ENCODE results near the gene MAIP1. TPM values are rescaled to one million over a fixed set of nuclear protein-coding genes. Genes with fewer than 3 reads are reported as not detected.

Gene MAIP1
- total RNA-seq, 1 experiment from 2014 or later, result 32.3 TPM

GRCh38 chr2:199977984-199978415 lies 22.6 kb downstream of the MAIP1 start:
- H3K56ac ChIP-seq (ENCODE audit: insufficient read length, low read depth, low read length), result no peak overlapping the region
- no peaks in the 10 kb centered on the region; the same call in 1 of the 2 replicates for H3K4me1 ChIP-seq (ENCODE audit: insufficient read depth, low read length)
- no peak overlapping the region for H3K4me2 ChIP-seq (ENCODE audit: insufficient read depth, insufficient read length, low read length)
- H4K91ac ChIP-seq (ENCODE audit: insufficient read length, low read depth, low read length), result no peak overlapping the region
- no peak overlapping the region for H2BK12ac ChIP-seq (ENCODE audit: insufficient read length, low read depth, low read length)
- H3K18ac ChIP-seq (ENCODE audit: insufficient read length, low read depth, low read length), result no peak overlapping the region
- no peak for TF ChIP-seq CTCF (conservative IDR thresholded peaks at IDR 0.05)
- no peak overlapping the region for H2AK5ac ChIP-seq (ENCODE audit: insufficient read length, low read length)
- no peaks in the 10 kb centered on the region for H3K79me1 ChIP-seq (ENCODE audit: insufficient read depth, low read depth, low read length, poor library complexity, severe bottlenecking)
- no peak overlapping the region for H3K14ac ChIP-seq (ENCODE audit: insufficient read depth, low read length)
- H4K5ac ChIP-seq (ENCODE audit: insufficient read length, low read depth, low read length), result no peak overlapping the region
- Mint-ChIP-seq H3K36me3 (ENCODE audit: insufficient read depth in 1 of 3, low read depth in 3 of 3) (no peaks in the 10 kb centered on the region), H3K9me3 (no peaks in the 10 kb centered on the region; a peak in 1 of 5 replicates), H3K27me3 (ENCODE audit: low read depth) (no peaks in the 10 kb centered on the region), H3K4me1 (peaks cover 10 to 17% of the 10 kb centered on the region in 2 experiments), H3K4me3 (no peak overlapping the region), H3K27ac (no peak overlapping the region)
- no peak for DNase-seq
- no peak overlapping the region for H4K8ac ChIP-seq (replicated peaks; ENCODE audit: insufficient read length, low read depth, low read length)
- no peak overlapping the region for H2BK5ac ChIP-seq (ENCODE audit: insufficient read length, low read length)
- no peak overlapping the region for H3K27ac ChIP-seq (ENCODE audit: insufficient read length, low read depth, low read length)
- no peak overlapping the region for H3K23ac ChIP-seq (ENCODE audit: insufficient read length, low read depth, low read length)
- no peak overlapping the region for H2BK120ac ChIP-seq (ENCODE audit: low read depth, low read length, poor library complexity, severe bottlenecking)
- H2BK20ac ChIP-seq (ENCODE audit: low read depth, low read length, poor library complexity, severe bottlenecking), result no peak overlapping the region
- no peak overlapping the region for H2BK15ac ChIP-seq (ENCODE audit: low read depth, low read length)
- no peaks in the 10 kb centered on the region for H4K20me1 ChIP-seq (ENCODE audit: control insufficient read depth, insufficient read depth, insufficient read length)
- H3K9me3 ChIP-seq (ENCODE audit: control insufficient read depth, low read depth, low read length), result no peaks in the 10 kb centered on the region
- H2AFZ ChIP-seq (ENCODE audit: low read length), result no peak overlapping the region
- peaks cover 4% of the 10 kb centered on the region for H3K23me2 ChIP-seq (ENCODE audit: insufficient read length, low read depth, low read length, poor library complexity, severe bottlenecking)
- no peaks in the 10 kb centered on the region for H3K79me2 ChIP-seq (ENCODE audit: insufficient read depth, low read length)
- H3K4ac ChIP-seq (ENCODE audit: low read depth, low read length), result no peak overlapping the region
- no peak overlapping the region for H3T11ph ChIP-seq (ENCODE audit: low read length)
- no peak overlapping the region for H3K9ac ChIP-seq (ENCODE audit: extremely low read depth, insufficient read length, low read length)
- H3K27me3 ChIP-seq (ENCODE audit: insufficient read depth, low read length), result no peaks in the 10 kb centered on the region
